H1 (cell line): ENCODE data around the gene SEMA6A. TPM values are rescaled to one million over a fixed set of nuclear protein-coding genes. Genes with fewer than 3 reads are reported as not detected.

Experiments
- CTCF ChIA-PET: fragments of 300-600 bp; sonication (Branson Sonifier 250); formaldehyde crosslinking; loops from one replicate; lab custom pipeline; 2021; ENCODE audit not compliant: partially characterized antibody; lab: Charles Lee
- POLR2A ChIA-PET: fragments of 300-600 bp; sonication (Branson Sonifier 250); formaldehyde crosslinking; loops from one replicate; lab custom pipeline; 2021; ENCODE audit warnings: inconsistent platforms; ENCODE audit not compliant: partially characterized antibody; lab: Charles Lee
- DNase-seq, 2 experiments: peaks; one replicate each; pipeline versions ENCODE4 v3.0.0 to v3.0.0-alpha.2; 2010 to 2022; ENCODE audit warnings: low spot score in 2 of 2, low read depth in 1 of 2, mixed read lengths in 1 of 2
- FAIRE-seq: peaks from 2 replicates; lab custom pipeline; 2011; peaks lifted over from hg19 to GRCh38; lab: Jason Lieb, UNC
- H2AFZ ChIP-seq: 2 replicates; pipeline ENCODE4 v1.8.1; 2012; ENCODE audit warnings: low read length, inconsistent platforms
- H2AK5ac ChIP-seq: 2 replicates; pipeline ENCODE4 v1.6.1; 2013; ENCODE audit warnings: low read depth, low read length
- H2BK120ac ChIP-seq: replicated peaks from 2 replicates; pipeline ENCODE3; 2013; ENCODE audit warnings: low read depth, low read length, inconsistent platforms
- H2BK12ac ChIP-seq: 2 replicates; pipeline ENCODE4 v1.6.1; 2013; ENCODE audit warnings: low read depth, low read length
- H2BK15ac ChIP-seq: 2 replicates; pipeline ENCODE4 v1.6.1; 2013; ENCODE audit warnings: low read length
- H2BK20ac ChIP-seq: 2 replicates; pipeline ENCODE4 v1.6.1; 2013; ENCODE audit warnings: low read length
- H2BK5ac ChIP-seq: 2 replicates; pipeline ENCODE4 v1.6.1; 2013; ENCODE audit warnings: low read depth, low read length
- H3K14ac ChIP-seq: 2 replicates; pipeline ENCODE4 v1.6.1; 2013; ENCODE audit warnings: inconsistent platforms; ENCODE audit not compliant: insufficient read length
- H3K18ac ChIP-seq: 2 replicates; pipeline ENCODE4 v1.6.1; 2013; ENCODE audit warnings: low read length; ENCODE audit errors: extremely low read depth
- H3K23ac ChIP-seq: 2 replicates; pipeline ENCODE4 v1.6.1; 2013; ENCODE audit warnings: inconsistent platforms; ENCODE audit not compliant: insufficient read length
- H3K23me2 ChIP-seq: 2 replicates; pipeline ENCODE4 v1.6.1; 2013; ENCODE audit warnings: low read depth, low read length
- H3K27ac ChIP-seq: 2 replicates; pipeline ENCODE4 v1.6.1; 2011; ENCODE audit warnings: low read depth, low read length, inconsistent platforms
- H3K27me3 ChIP-seq, 4 experiments: replicated peaks in 1 of 4; 1 replicate in 1 of 4; 2 replicates in 3 of 4; pipeline versions ENCODE4 v1.6.1 to v1.8.1; 2011 to 2013; ENCODE audit warnings: low read length in 3 of 4, mild to moderate bottlenecking in 3 of 4, inconsistent platforms in 2 of 4, mixed read lengths in 2 of 4, moderate library complexity in 1 of 4; ENCODE audit not compliant: control insufficient read depth in 3 of 4, insufficient read depth in 3 of 4; ENCODE audit errors: extremely low read depth in 1 of 4
- H3K36me3 ChIP-seq, 4 experiments: 2 replicates each; pipeline versions ENCODE4 v1.6.1 to v1.8.1; 2011 to 2013; ENCODE audit warnings: mild to moderate bottlenecking in 4 of 4, low read length in 3 of 4, moderate library complexity in 2 of 4, control low read depth in 1 of 4, inconsistent platforms in 1 of 4; ENCODE audit not compliant: insufficient read depth in 4 of 4, control insufficient read depth in 2 of 4
- H3K4ac ChIP-seq: replicated peaks from 2 replicates; pipeline ENCODE3; 2013; ENCODE audit warnings: low read length, low read depth, mixed read lengths, inconsistent platforms; ENCODE audit not compliant: insufficient read length
- H3K4me1 ChIP-seq, 4 experiments: replicated peaks in 1 of 4; 1 replicate in 1 of 4; 2 replicates in 3 of 4; pipeline versions ENCODE4 v1.6.1 to v1.8.1; 2011 to 2013; ENCODE audit warnings: low read length in 3 of 4, inconsistent platforms in 2 of 4, mixed read lengths in 1 of 4; ENCODE audit not compliant: insufficient read depth in 4 of 4, control insufficient read depth in 3 of 4
- H3K4me2 ChIP-seq, 2 experiments: 2 replicates each; pipeline versions ENCODE4 v1.6.1 to v1.8.1; 2011 to 2013; ENCODE audit warnings: low read depth in 2 of 2, low read length in 2 of 2, control low read depth in 1 of 2, inconsistent platforms in 1 of 2, mild to moderate bottlenecking in 1 of 2; ENCODE audit not compliant: insufficient read depth in 1 of 2
- H3K4me3 ChIP-seq, 4 experiments: fragments of 200-600, 300-600 bp in 1 of 4; sonication (generic), shearing (Covaris generic), sonication (Bioruptor Twin) in 1 of 4; 2 replicates each; pipeline versions ENCODE4 v1.5.1 to v1.8.1; 2011 to 2016; ENCODE audit warnings: low read length in 4 of 4, low read depth in 3 of 4, control low read depth in 2 of 4, inconsistent platforms in 2 of 4, mild to moderate bottlenecking in 2 of 4, mixed read lengths in 1 of 4, moderate library complexity in 1 of 4; ENCODE audit not compliant: insufficient read depth in 2 of 4; ENCODE audit errors: extremely low read depth in 1 of 4
- H3K56ac ChIP-seq: replicated peaks from 2 replicates; pipeline ENCODE3; 2013; ENCODE audit warnings: low read depth, mild to moderate bottlenecking, mixed read lengths, low read length, inconsistent platforms; ENCODE audit not compliant: insufficient read length
- H3K79me1 ChIP-seq: 2 replicates; pipeline ENCODE4 v1.6.1; 2013; ENCODE audit warnings: low read depth, low read length, control low read depth
- H3K79me2 ChIP-seq, 2 experiments: 2 replicates each; pipeline versions ENCODE4 v1.6.1 to v1.8.1; 2012 to 2013; ENCODE audit warnings: low read length in 2 of 2, mild to moderate bottlenecking in 2 of 2, inconsistent platforms in 1 of 2; ENCODE audit not compliant: insufficient read depth in 2 of 2, control insufficient read depth in 1 of 2
- H3K9ac ChIP-seq, 4 experiments: replicated peaks in 1 of 4; 1 replicate in 1 of 4; 2 replicates in 3 of 4; pipeline versions ENCODE4 v1.6.1 to v1.8.1; 2011 to 2013; ENCODE audit warnings: low read depth in 3 of 4, low read length in 3 of 4, control low read depth in 2 of 4, mild to moderate bottlenecking in 2 of 4, moderate library complexity in 2 of 4, inconsistent platforms in 1 of 4; ENCODE audit errors: extremely low read depth in 1 of 4
- H3K9me3 ChIP-seq, 2 experiments: 2 replicates each; pipeline versions ENCODE4 v1.6.1 to v1.8.1; 2012 to 2013; ENCODE audit warnings: mild to moderate bottlenecking in 2 of 2, moderate library complexity in 2 of 2, control low read depth in 1 of 2, inconsistent platforms in 1 of 2, low read depth in 1 of 2, low read length in 1 of 2, mixed read lengths in 1 of 2; ENCODE audit not compliant: insufficient read depth in 2 of 2
- H4K20me1 ChIP-seq, 2 experiments: replicated peaks in 1 of 2; 2 replicates each; pipeline versions ENCODE3 to v1.8.1; 2011 to 2013; ENCODE audit warnings: inconsistent platforms in 2 of 2, low read length in 2 of 2, mild to moderate bottlenecking in 1 of 2; ENCODE audit not compliant: insufficient read depth in 2 of 2, control insufficient read depth in 1 of 2
- H4K5ac ChIP-seq: 2 replicates; pipeline ENCODE4 v1.6.1; 2013; ENCODE audit warnings: low read length, low read depth, mixed read lengths, inconsistent platforms; ENCODE audit not compliant: insufficient read length
- H4K8ac ChIP-seq: 2 replicates; pipeline ENCODE4 v1.8.0; 2013; ENCODE audit warnings: mild to moderate bottlenecking, moderate library complexity, low read length, inconsistent platforms; ENCODE audit not compliant: insufficient read depth; ENCODE audit errors: extremely low read depth
- H4K91ac ChIP-seq: replicated peaks from 2 replicates; pipeline ENCODE3; 2013; ENCODE audit warnings: low read length, mixed read lengths, inconsistent platforms; ENCODE audit not compliant: insufficient read length
- JUN ChIP-seq: IDR thresholded peaks from 2 replicates; pipeline ENCODE4 v1.6.1; 2011; ENCODE audit warnings: low read depth, mild to moderate bottlenecking, improper control_type of control experiment, low read length
- POLR2AphosphoS5 ChIP-seq: IDR thresholded peaks from 2 replicates; pipeline ENCODE4 v1.6.1; 2011; ENCODE audit warnings: low read depth, low read length
- USF2 ChIP-seq: IDR thresholded peaks from 2 replicates; pipeline ENCODE4 v1.6.1; 2011; ENCODE audit warnings: low read length, improper control_type of control experiment
- WGBS, 2 experiments: shearing (Covaris generic) in 1 of 2; methylation state at CpG; one replicate each; pipeline versions ENCODE4 v1.1.6 to v1.1.7; 2013 to 2015; ENCODE audit warnings: low lambda C conversion rate in 2 of 2, mixed read lengths in 2 of 2, inconsistent platforms in 1 of 2, low coverage in 1 of 2, missing lambda C conversion rate in 1 of 2; ENCODE audit not compliant: insufficient replicate concordance in 2 of 2, insufficient coverage in 1 of 2, insufficient read length in 1 of 2; ENCODE audit errors: extremely low coverage in 1 of 2, missing lambda C conversion rate in 1 of 2; 5-methylcytosine and 5-hydroxymethylcytosine counted together
- polyA plus RNA-seq, 7 experiments: library from polyadenylated mRNA; depleted of rRNA in 3 of 7; stranded (reverse) in 5 of 7; unstranded in 2 of 7; fragments of >200 nt in 5 of 7; fragments of 200-250 nt in 2 of 7; gene quantifications; 1 replicate in 5 of 7; 2 replicates in 1 of 7; 4 replicates in 1 of 7; pipeline versions ENCODE4 v1.2.1 to v1.2.3, GENCODE V29; 2011 to 2013; ENCODE audit warnings: missing spikeins in 2 of 7, mixed read lengths in 2 of 7
- total RNA-seq: library from RNA; stranded (reverse); fragmentation: NEBNext Ultra II Directional; extraction: Animal tissue kit (Norgen Biotek cat#: 25700); gene quantifications from 2 replicates; pipeline ENCODE4 v1.2.1, GENCODE V29; 2021

SEMA6A gene
- total and polyA plus RNA-seq, 2 of the 8 experiments (the other 6 are each of a cell fraction or from before 2014, with no cell fraction given) = 78.3 to 277 TPM

- Histone ChIP-seq H2AFZ (no peak overlapping the region), H3K4me2 (no peak overlapping the region), H3K18ac (no peak overlapping the region), H4K5ac (no peak overlapping the region), H3K79me2 (no peaks in the 10 kb centered on the region), H3K9ac (no peak overlapping the region), H3K9me3 (no peaks in the 10 kb centered on the region), H3K14ac (no peak overlapping the region), H3K79me1 (no peaks in the 10 kb centered on the region), H3K4me3 (no peak overlapping the region), H3K27ac (no peak overlapping the region), H4K20me1 (no peaks in the 10 kb centered on the region), H2BK120ac (no peak overlapping the region), H4K8ac (no peak overlapping the region), H3K56ac (no peak overlapping the region), H2BK20ac (no peak overlapping the region), H3K36me3 (no peaks in the 10 kb centered on the region), H2AK5ac (no peak overlapping the region), H3K4ac (no peak overlapping the region), H4K91ac (no peak overlapping the region), H2BK12ac (no peak overlapping the region), H3K27me3 (no peaks in the 10 kb centered on the region; a peak in 2 of 7 replicates), H2BK15ac (no peak overlapping the region), H3K23ac (no peak overlapping the region), H2BK5ac (no peak overlapping the region), H3K23me2 (no peaks in the 10 kb centered on the region), H3K4me1 (no peaks in the 10 kb centered on the region)
- no peak for FAIRE-seq
- POLR2A ChIA-PET = interaction anchor here (1.7 kb wide), 1 partner anchor 9 kb away, joined by 9 read pairs; the partner anchor contains the start of gene SEMA6A
- CTCF ChIA-PET = interaction anchor here (0.6 to 1.5 kb wide), 3 partner anchors 8 to 63 kb away, joined by 3 to 5 read pairs (median 4); no protein-coding TSS in a partner anchor
- 88% methylated on average over 3 of the region's 3 CpGs; no CpG with 5 or more reads in 1 of the 2 experiments for WGBS, 2 experiments
- no peak for DNase-seq
- no peak for TF ChIP-seq USF2
- no peak for TF ChIP-seq JUN
- TF ChIP-seq POLR2AphosphoS5 = no peak
Observed at GRCh38 chr5:116583862-116584222, 9.2 kb upstream of the SEMA6A start.
